ENCODE measurements around the gene LRIT2. TPM values are rescaled to one million over a fixed set of nuclear protein-coding genes. Genes with fewer than 3 reads are reported as not detected.

LRIT2 gene
- total RNA-seq, 2 donors from 2014 or later, result not detected

DNA sequence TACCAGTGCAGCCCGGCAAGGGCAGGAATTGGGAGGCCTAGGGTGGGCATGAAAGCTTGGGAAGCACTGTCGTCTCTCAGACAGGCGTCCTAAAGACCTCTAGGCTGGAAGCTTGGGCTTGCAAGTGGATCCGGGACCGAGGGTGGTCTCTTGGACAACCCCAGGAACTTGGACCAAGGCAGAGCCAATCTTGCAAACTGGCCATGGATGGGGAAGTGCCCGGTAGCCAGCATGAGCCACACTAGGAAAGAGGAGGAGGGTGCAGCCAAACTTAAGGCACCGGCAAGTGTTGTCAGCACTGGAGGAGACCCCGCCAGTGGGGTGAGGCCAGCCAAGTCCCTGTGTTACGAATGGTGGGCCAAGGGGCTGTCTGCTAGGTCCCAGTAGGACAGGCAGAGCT is 8.5 kb downstream of the LRIT2 start:
- Histone ChIP-seq H3K9me3 (no peaks in the 10 kb centered on the region), H3K4me1 (no peaks in the 10 kb centered on the region), H3K27me3 (no peaks in the 10 kb centered on the region), H3K36me3 (no peaks in the 10 kb centered on the region), H3K4me3 (no peak overlapping the region), H3K27ac (no peak overlapping the region)
- no peak for DNase-seq (ENCODE audit: low spot score)
- TF ChIP-seq CTCF (IDR thresholded peaks at IDR 0.05), result no peak

- TF ChIP-seq CTCF (IDR thresholded peaks at IDR 0.05), result peak in 1 of 2 donors; percentile 34
- Histone ChIP-seq H3K27me3 (no peaks in the 10 kb centered on the region), H3K4me1 (no peaks in the 10 kb centered on the region), H3K27ac (no peak overlapping the region), H3K9me3 (no peaks in the 10 kb centered on the region), H3K36me3 (no peaks in the 10 kb centered on the region), H3K4me3 (no peak overlapping the region)
- DNase-seq (ENCODE audit: low spot score), result no peak
Observed at GRCh38 chr10:84214612-84215235, 10.6 kb downstream of the LRIT2 start.

GRCh38 chr10:84214046-84214572 is 11.2 kb downstream of the LRIT2 start:
- DNase-seq (ENCODE audit: low spot score), result no peak
- Histone ChIP-seq H3K4me3 (no peak overlapping the region), H3K4me1 (no peaks in the 10 kb centered on the region), H3K36me3 (no peaks in the 10 kb centered on the region), H3K27me3 (no peaks in the 10 kb centered on the region), H3K9me3 (no peaks in the 10 kb centered on the region), H3K27ac (no peak overlapping the region)
- TF ChIP-seq CTCF (IDR thresholded peaks at IDR 0.05), result no peak

GRCh38 chr10:84213076-84213475 is 12.3 kb downstream of the LRIT2 start:
- Histone ChIP-seq H3K27ac (no peak overlapping the region), H3K36me3 (no peaks in the 10 kb centered on the region), H3K4me3 (no peak overlapping the region), H3K4me1 (no peaks in the 10 kb centered on the region), H3K9me3 (no peaks in the 10 kb centered on the region), H3K27me3 (no peaks in the 10 kb centered on the region)
- DNase-seq (ENCODE audit: low spot score), result no peak
- TF ChIP-seq CTCF (IDR thresholded peaks at IDR 0.05), result no peak

DNA sequence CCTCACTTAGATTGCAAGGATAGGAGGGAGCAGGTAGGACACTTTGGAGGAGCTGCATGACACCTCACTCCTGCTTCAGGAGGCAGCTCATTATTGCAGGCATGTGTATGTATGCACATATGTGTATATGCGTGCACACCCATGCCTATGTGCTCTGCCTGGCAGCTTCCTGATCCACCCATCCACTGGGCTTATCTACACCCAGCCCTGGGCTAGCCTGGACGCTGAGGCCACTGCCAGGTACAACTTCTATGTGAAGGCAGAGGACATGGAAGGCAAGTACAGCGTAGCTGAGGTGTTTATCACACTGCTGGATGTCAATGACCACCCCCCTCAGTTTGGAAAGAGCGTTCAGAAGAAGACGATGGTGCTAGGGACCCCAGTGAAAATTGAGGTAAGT is 13.3 kb downstream of the LRIT2 start:
- H3K27me3 ChIP-seq, result no peaks in the 10 kb centered on the region
- H3K27ac ChIP-seq, result no peak overlapping the region
- DNase-seq (ENCODE audit: low spot score), result no peak
- no peaks in the 10 kb centered on the region for H3K36me3 ChIP-seq
- H3K9me3 ChIP-seq, result no peaks in the 10 kb centered on the region
- no peak overlapping the region for H3K4me3 ChIP-seq
- no peak for TF ChIP-seq CTCF (IDR thresholded peaks at IDR 0.05)
- no peaks in the 10 kb centered on the region for H3K4me1 ChIP-seq

DNA sequence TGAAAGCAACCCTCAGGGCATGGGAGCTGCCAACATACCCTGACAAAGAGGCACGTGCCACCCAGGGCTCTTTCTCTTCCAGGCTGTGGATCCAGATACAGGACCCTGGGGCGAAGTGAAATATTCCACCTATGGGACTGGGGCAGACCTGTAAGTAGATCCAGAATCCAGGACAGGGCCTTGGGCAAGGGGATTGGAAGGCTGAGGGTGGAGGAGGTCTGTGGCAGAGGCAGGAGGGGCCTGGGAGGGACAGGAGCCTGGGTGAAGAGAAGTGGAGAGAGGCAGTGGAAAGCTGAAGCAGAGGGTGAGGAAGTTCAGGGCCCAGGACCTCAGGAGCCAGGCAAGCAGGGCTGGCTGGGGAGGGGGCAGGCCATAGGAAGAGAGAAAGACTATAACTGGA is 13.8 kb downstream of the LRIT2 start:
- no peaks in the 10 kb centered on the region for H3K36me3 ChIP-seq
- H3K27me3 ChIP-seq, result no peaks in the 10 kb centered on the region
- no peak for TF ChIP-seq CTCF (IDR thresholded peaks at IDR 0.05)
- H3K27ac ChIP-seq, result no peak overlapping the region
- no peaks in the 10 kb centered on the region for H3K9me3 ChIP-seq
- no peaks in the 10 kb centered on the region for H3K4me1 ChIP-seq
- H3K4me3 ChIP-seq, result no peak overlapping the region
- DNase-seq (ENCODE audit: low spot score), result no peak
